GM12878 (cell line): ENCODE measurements around the gene DPP4. TPM values are rescaled to one million over a fixed set of nuclear protein-coding genes. Genes with fewer than 3 reads are reported as not detected.
A peak's percentile ranks its signal among the peaks of the same experiment; 100 is the strongest.

Experiments used
- ATAC-seq: fragments of 200-7000 bp; cut with Tn5 transposase; 3 replicates; pipeline ENCODE4 v1.9.1; 2020; ENCODE audit warnings: mild to moderate bottlenecking, moderate library complexity
- BruUV-seq: library from RNA; stranded (reverse); fragments of 400-500 nt; replicated peaks from 2 replicates; lab custom pipeline; 2021; lab: Mats Ljungman, UMichigan
- CTCF ChIA-PET: fragments of 300-600 bp; sonication (Branson Sonifier 250); formaldehyde crosslinking; extraction: SDS; loops from one replicate; lab custom pipeline; 2021; ENCODE audit warnings: inconsistent platforms; lab: Yijun Ruan, JAX
- POLR2A ChIA-PET: fragments of 350-600 bp; formaldehyde crosslinking; extraction: SDS; loops from one replicate; lab custom pipeline; 2021; ENCODE audit warnings: inconsistent platforms; lab: Charles Lee
- RAD21 ChIA-PET: fragments of 300-600 bp; sonication (Branson Sonifier 250); formaldehyde crosslinking; loops from one replicate; lab custom pipeline; 2023; ENCODE audit warnings: antibody characterized with exemption; ENCODE audit not compliant: unreplicated experiment; lab: Charles Lee
- SMC1A ChIA-PET: fragments of 300-600 bp; sonication (Branson Sonifier 250); formaldehyde crosslinking; loops from one replicate; lab custom pipeline; 2023; ENCODE audit not compliant: unreplicated experiment, uncharacterized antibody; lab: Charles Lee
- DNase-seq: peaks from one replicate; pipeline ENCODE4 v3.0.0-alpha.2; 2011; ENCODE audit warnings: low read depth, low spot score
- FAIRE-seq: peaks from 3 replicates; lab custom pipeline; 2011; peaks lifted over from hg19 to GRCh38; lab: Jason Lieb, UNC
- H2AFZ ChIP-seq: 2 replicates; pipeline ENCODE4 v1.6.0; 2011; ENCODE audit warnings: low read depth, low read length, control low read depth; ENCODE audit not compliant: control insufficient read depth
- H3K27ac ChIP-seq: 2 replicates; pipeline ENCODE4 v1.5.1; 2011; ENCODE audit warnings: control low read depth; ENCODE audit not compliant: control insufficient read depth, insufficient read depth
- H3K27me3 ChIP-seq, 2 experiments: replicated peaks in 1 of 2; 2 replicates each; pipeline versions ENCODE4 v1.6.0 to v1.6.1; 2011; ENCODE audit warnings: low read length in 1 of 2; ENCODE audit not compliant: control insufficient read depth in 2 of 2, insufficient read depth in 2 of 2
- H3K36me3 ChIP-seq, 2 experiments: 2 replicates each; pipeline ENCODE4 v1.5.1; 2011; ENCODE audit warnings: low read length in 1 of 2; ENCODE audit not compliant: control insufficient read depth in 2 of 2, insufficient read depth in 2 of 2
- H3K4me1 ChIP-seq: 2 replicates; pipeline ENCODE4 v1.6.1; 2011; ENCODE audit warnings: mild to moderate bottlenecking, low read length, moderate library complexity, mixed read lengths; ENCODE audit not compliant: control insufficient read depth, insufficient read depth
- H3K4me2 ChIP-seq: 2 replicates; pipeline ENCODE4 v1.6.0; 2011; ENCODE audit warnings: control low read depth; ENCODE audit not compliant: control insufficient read depth, insufficient read depth
- H3K4me3 ChIP-seq: fragments of 200-600 bp; sonication (generic); 2 replicates; pipeline ENCODE4 v1.5.1; 2016
- H3K79me2 ChIP-seq: 2 replicates; pipeline ENCODE4 v1.6.0; 2011; ENCODE audit warnings: low read length; ENCODE audit not compliant: control insufficient read depth, insufficient read depth
- H3K9ac ChIP-seq: 2 replicates; pipeline ENCODE4 v1.8.0; 2011; ENCODE audit warnings: low read length, control low read depth, mixed read lengths; ENCODE audit not compliant: control insufficient read depth, insufficient read depth
- H3K9me3 ChIP-seq: replicated peaks from 3 replicates; pipeline ENCODE4 v1.5.1; 2011; ENCODE audit warnings: mild to moderate bottlenecking, low read length; ENCODE audit not compliant: control insufficient read depth, insufficient read depth
- H4K20me1 ChIP-seq: 2 replicates; pipeline ENCODE4 v1.6.0; 2011; ENCODE audit not compliant: control insufficient read depth, insufficient read depth
- ATF2 ChIP-seq: IDR thresholded peaks from 2 replicates; pipeline ENCODE4 v1.6.1; 2012; ENCODE audit warnings: low read length, inconsistent platforms
- BHLHE40 ChIP-seq, 2 experiments: fragments of 450-650 bp in 1 of 2; IDR thresholded peaks; 2 replicates each; pipeline ENCODE4 v1.6.1; 2011 to 2017; ENCODE audit warnings: low read depth in 2 of 2, borderline replicate concordance in 1 of 2, improper control_type of control experiment in 1 of 2, low read length in 1 of 2, mild to moderate bottlenecking in 1 of 2
- MTA3 ChIP-seq: IDR thresholded peaks from 2 replicates; pipeline ENCODE4 v1.6.1; 2012; ENCODE audit warnings: low read length, inconsistent platforms, borderline replicate concordance
- NKRF ChIP-seq: fragments of 450-650 bp; conservative IDR thresholded peaks from 2 replicates; pipeline ENCODE4 v1.6.1; 2017; ENCODE audit warnings: mild to moderate bottlenecking, moderate library complexity
- PML ChIP-seq: IDR thresholded peaks from 2 replicates; pipeline ENCODE4 v1.6.1; 2012; ENCODE audit warnings: low read length, inconsistent platforms
- SMC3 ChIP-seq: IDR thresholded peaks from 2 replicates; pipeline ENCODE4 v1.6.1; 2011; ENCODE audit warnings: low read length, improper control_type of control experiment, borderline replicate concordance
- ZNF24 ChIP-seq: fragments of 450-650 bp; IDR thresholded peaks from 2 replicates; pipeline ENCODE4 v1.6.1; 2017; ENCODE audit warnings: antibody characterized with exemption, mild to moderate bottlenecking
- WGBS: methylation state at CpG from one replicate; pipeline ENCODE4 v1.1.6; 2016; ENCODE audit warnings: low lambda C conversion rate; ENCODE audit not compliant: insufficient replicate concordance, insufficient coverage; ENCODE audit errors: missing lambda C conversion rate; 5-methylcytosine and 5-hydroxymethylcytosine counted together
- in situ Hi-C: fragments of 300-500 bp; cut with MboI; formaldehyde crosslinking; loops from 9 replicates; pipeline ENCODE4 v1.14.3; 2018; ENCODE audit warnings: mixed read lengths
- intact Hi-C: fragments of 100-400 bp; cut with micrococcal nuclease; formaldehyde crosslinking; loops from one replicate; pipeline ENCODE4 v1.14.2; 2022; ENCODE audit not compliant: unreplicated experiment
- polyA plus RNA-seq, 11 experiments: library from polyadenylated mRNA; depleted of rRNA in 4 of 11; unstranded in 6 of 11; stranded (reverse) in 5 of 11; fragments of >200 nt; fragmentation: Nextera tagmentation in 4 of 11; fragmentation: Illumina TruSeq in 1 of 11; extraction: Ambion mirVana in 4 of 11; extraction: Trizol in 1 of 11; gene quantifications; 1 replicate in 1 of 11; 2 replicates in 10 of 11; pipeline versions ENCODE4 v1.2.1 to v1.2.3, GENCODE V29; 2011 to 2016; ENCODE audit warnings: inconsistent platforms in 2 of 11, missing spikeins in 2 of 11, low read depth in 1 of 11
- total RNA-seq, 4 experiments: library from RNA; depleted of rRNA in 3 of 4; stranded (reverse); fragments of >200 nt in 3 of 4; fragmentation: Illumina TruSeq in 1 of 4; extraction: Trizol in 1 of 4; gene quantifications; 2 replicates each; pipeline versions ENCODE4 v1.2.1 to v1.2.3, GENCODE V29; 2013 to 2021

Gene DPP4
- total and polyA plus RNA-seq, 10 of the 15 experiments (the other 5 are each of a cell fraction or from before 2014, with no cell fraction given): 4.1 to 11.4 (median 9.3) TPM

DNA sequence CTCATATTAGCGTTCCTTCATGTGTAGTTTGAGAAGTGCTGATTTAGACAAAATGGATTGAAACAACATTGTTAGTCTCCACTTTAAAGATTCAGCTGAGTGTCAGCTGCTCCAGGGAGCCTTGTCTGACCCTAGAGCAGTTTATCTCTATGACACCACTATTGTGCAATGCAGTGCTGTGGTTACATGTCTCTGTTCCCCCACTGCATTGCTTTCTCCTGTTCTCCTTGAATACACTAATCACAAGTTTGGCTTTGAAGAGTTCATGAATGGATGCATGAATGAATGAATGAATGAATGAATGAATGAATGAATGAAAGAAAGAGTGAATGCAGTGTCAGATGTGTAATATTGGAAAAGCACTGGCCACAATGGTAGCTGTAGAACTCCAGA is 39.8 kb upstream of the DPP4 start:
- no peaks in the 10 kb centered on the region for H4K20me1 ChIP-seq
- H3K79me2 ChIP-seq: no peaks in the 10 kb centered on the region
- no peak overlapping the region for H3K4me2 ChIP-seq
- SMC1A ChIA-PET: interaction anchor here (1.5 to 1.7 kb wide), 2 partner anchors 9 to 12 kb away, joined by 4 to 6 read pairs; no protein-coding TSS in a partner anchor
- CTCF ChIA-PET: interaction anchor here (1.3 kb wide), 1 partner anchor 106 kb away, joined by 3 read pairs; no protein-coding TSS in a partner anchor
- no peak overlapping the region for H3K4me3 ChIP-seq
- ATAC-seq (no peak), DNase-seq (no peak), FAIRE-seq (no peak)
- POLR2A ChIA-PET: no interaction called here
- RAD21 ChIA-PET: no interaction called here
- no peaks in the 10 kb centered on the region for H3K36me3 ChIP-seq
- no peak overlapping the region for H3K9ac ChIP-seq
- H3K27ac ChIP-seq: no peak overlapping the region
- peak; percentile 75; the same call in 1 of the 2 replicates for TF ChIP-seq ZNF24
- TF ChIP-seq MTA3: no peak
- no peak overlapping the region for H2AFZ ChIP-seq
- intact Hi-C loops (no loop called here), in situ Hi-C loops (no loop called here)
- no TSS peak for BruUV-seq
- no peaks in the 10 kb centered on the region for H3K4me1 ChIP-seq
- 79% methylated on average over 1 of the region's 1 CpG for WGBS
- no peaks in the 10 kb centered on the region for H3K9me3 ChIP-seq
- no peaks in the 10 kb centered on the region for H3K27me3 ChIP-seq

- no peak for ATAC-seq
- no peaks in the 10 kb centered on the region for H3K4me1 ChIP-seq
- RAD21 ChIA-PET: no interaction called here
- no peak overlapping the region for H3K27ac ChIP-seq
- intact Hi-C loops: no loop called here
- no peak for DNase-seq
- CTCF ChIA-PET: interaction anchor here (0.7 to 1.3 kb wide), 2 partner anchors 106 to 186 kb away, joined by 3 read pairs; no protein-coding TSS in a partner anchor
- no peak for FAIRE-seq
- H3K27me3 ChIP-seq: no peaks in the 10 kb centered on the region
- no peaks in the 10 kb centered on the region for H3K9me3 ChIP-seq
- no peak overlapping the region for H3K4me3 ChIP-seq
- no peak for TF ChIP-seq ATF2
- TF ChIP-seq PML: no peak
- no peak for TF ChIP-seq NKRF
- no peak for TF ChIP-seq BHLHE40 (IDR thresholded peaks at IDR 0.05; ENCODE audit: borderline replicate concordance in 1 of 2, low read depth in 2 of 2, low read length in 1 of 2)
- no peak for TF ChIP-seq SMC3
- POLR2A ChIA-PET: no interaction called here
- SMC1A ChIA-PET: interaction anchor here (1.5 to 1.7 kb wide), 2 partner anchors 9 to 12 kb away, joined by 4 to 6 read pairs; no protein-coding TSS in a partner anchor
- no peaks in the 10 kb centered on the region for H4K20me1 ChIP-seq
- no peak overlapping the region for H2AFZ ChIP-seq
- H3K9ac ChIP-seq: no peak overlapping the region
- no peaks in the 10 kb centered on the region for H3K36me3 ChIP-seq
- no TSS peak for BruUV-seq
- 31% methylated on average over 3 of the region's 3 CpGs for WGBS
- no peaks in the 10 kb centered on the region for H3K79me2 ChIP-seq
- H3K4me2 ChIP-seq: no peak overlapping the region
- in situ Hi-C loops: no loop called here
These were observed 39.2 kb upstream of the DPP4 start for GRCh38 chr2:162113088-162113775.
